Kidney epithelial cell (primary cell): Measurements from ENCODE around the gene EPHB1. TPM values are rescaled to one million over a fixed set of nuclear protein-coding genes. Genes with fewer than 3 reads are reported as not detected.

Experiments used
- DNase-seq: peaks from one replicate; pipeline ENCODE4 v3.0.0-alpha.2; 2010; ENCODE audit warnings: low read depth
- H3K27me3 ChIP-seq: 2 replicates; pipeline ENCODE4 v1.6.0; 2011; ENCODE audit warnings: low read length; ENCODE audit not compliant: control insufficient read depth, insufficient read depth
- H3K36me3 ChIP-seq: 2 replicates; pipeline ENCODE4 v1.5.1; 2011; ENCODE audit warnings: low read length; ENCODE audit not compliant: control insufficient read depth, insufficient read depth
- H3K4me3 ChIP-seq: 2 replicates; pipeline ENCODE4 v1.5.1; 2011; ENCODE audit warnings: low read depth, mild to moderate bottlenecking, control low read depth, low read length
- CTCF ChIP-seq: IDR thresholded peaks from 2 replicates; pipeline ENCODE4 v1.5.1; 2011; ENCODE audit warnings: mild to moderate bottlenecking, moderate library complexity, low read length, control low read depth, inconsistent platforms; ENCODE audit not compliant: insufficient read depth, poor library complexity, severe bottlenecking
- total RNA-seq: library from RNA; depleted of rRNA; stranded (reverse); fragments of >200 nt; gene quantifications from 2 replicates; pipeline ENCODE4 v1.2.3, GENCODE V29; 2015

Gene EPHB1
- total RNA-seq, 1 donor from 2014 or later: 10.8 TPM

GRCh38 chr3:134933997-134934396 lies 138.9 kb downstream of the EPHB1 start:
- H3K27me3 ChIP-seq: no peaks in the 10 kb centered on the region
- no peak overlapping the region for H3K4me3 ChIP-seq
- no peak for DNase-seq
- no peak for TF ChIP-seq CTCF
- no peaks in the 10 kb centered on the region for H3K36me3 ChIP-seq

- no peak overlapping the region for H3K4me3 ChIP-seq
- TF ChIP-seq CTCF: no peak
- DNase-seq: no peak
Measured at GRCh38 chr3:134934933-134935332, 139.9 kb downstream of the EPHB1 start.

GRCh38 chr3:134937256-134938028 lies 142.4 kb downstream of the EPHB1 start:
- Histone ChIP-seq H3K27me3 (no peaks in the 10 kb centered on the region), H3K36me3 (no peaks in the 10 kb centered on the region), H3K4me3 (no peak overlapping the region)
- no peak for TF ChIP-seq CTCF
- no peak for DNase-seq

More at GRCh38 chr3:134934933-134935332, 139.9 kb downstream of the EPHB1 start:
- no peaks in the 10 kb centered on the region for H3K27me3 ChIP-seq
- no peaks in the 10 kb centered on the region for H3K36me3 ChIP-seq

GRCh38 chr3:134938029-134938525 lies 143.0 kb downstream of the EPHB1 start:
- H3K4me3 ChIP-seq: no peak overlapping the region
- H3K27me3 ChIP-seq: no peaks in the 10 kb centered on the region
- no peak for DNase-seq
- no peak for TF ChIP-seq CTCF
- H3K36me3 ChIP-seq: no peaks in the 10 kb centered on the region

- Histone ChIP-seq H3K4me3 (no peak overlapping the region), H3K36me3 (no peaks in the 10 kb centered on the region), H3K27me3 (no peaks in the 10 kb centered on the region)
- no peak for TF ChIP-seq CTCF
- DNase-seq: no peak
Measured at GRCh38 chr3:134939978-134940377, 144.9 kb downstream of the EPHB1 start.

GRCh38 chr3:134941820-134942219 lies 146.8 kb downstream of the EPHB1 start:
- no peaks in the 10 kb centered on the region for H3K27me3 ChIP-seq
- no peak overlapping the region for H3K4me3 ChIP-seq
- DNase-seq: no peak
- H3K36me3 ChIP-seq: no peaks in the 10 kb centered on the region
- no peak for TF ChIP-seq CTCF
